Glomerular endothelial cell (primary cell): ENCODE measurements around the gene SIX2. TPM values are rescaled to one million over a fixed set of nuclear protein-coding genes. Genes with fewer than 3 reads are reported as not detected.
A peak's percentile ranks its signal among the peaks of the same experiment; 100 is the strongest.
"Not testable (repeated sequence)": the region's sequence is repeated elsewhere in the genome, so short reads cannot be mapped to it uniquely, and the experiment has no call there.

Source experiments
- DNase-seq: peaks from one replicate; pipeline ENCODE4 v3.0.0-alpha.2; 2011; ENCODE audit warnings: low read depth, low spot score; ENCODE audit errors: extremely low read depth
- total RNA-seq: library from RNA; depleted of rRNA; stranded (reverse); fragments of >200 nt; gene quantifications from 2 replicates; pipeline ENCODE4 v1.2.3, GENCODE V29; 2015

SIX2 gene
- 1.8 and 10.5 TPM in 2 replicates for total RNA-seq

GRCh38 chr2:45009303-45009927 is at the start of gene SIX2:
Gene SIX2 (minus strand): TSS chr2:45009452. CDS start chr2:45009110, 342 bp downstream.
- DNase-seq = peak; percentile 37

- DNase-seq = no peak
These were observed 45.9 kb upstream of the SIX2 start for GRCh38 chr2:45055162-45055605.

- DNase-seq = no peak
These were observed 44.7 kb upstream of the SIX2 start for GRCh38 chr2:45053966-45054365.

- DNase-seq = no peak
These were observed 43.2 kb upstream of the SIX2 start for GRCh38 chr2:45052388-45052928.

GRCh38 chr2:45049569-45050336 is 40.5 kb upstream of the SIX2 start:
- DNase-seq = no peak

GRCh38 chr2:45047301-45047700 is 38.0 kb upstream of the SIX2 start:
- DNase-seq = no peak

- DNase-seq = no peak
These were observed 37.5 kb upstream of the SIX2 start for GRCh38 chr2:45046786-45047185.

- no peak for DNase-seq
These were observed 36.5 kb upstream of the SIX2 start for GRCh38 chr2:45045706-45046105.

- no peak for DNase-seq
These were observed 35.7 kb upstream of the SIX2 start for GRCh38 chr2:45044916-45045315.

- no peak for DNase-seq
These were observed 33.9 kb upstream of the SIX2 start for GRCh38 chr2:45043174-45043573.

GRCh38 chr2:45042401-45042800 is 33.1 kb upstream of the SIX2 start:
- DNase-seq = no peak

- no peak for DNase-seq
These were observed 31.5 kb upstream of the SIX2 start for GRCh38 chr2:45040786-45041185.

- not testable (repeated sequence) for DNase-seq
These were observed 30.6 kb upstream of the SIX2 start for GRCh38 chr2:45039804-45040203.

- not testable (repeated sequence) for DNase-seq
These were observed 29.6 kb upstream of the SIX2 start for GRCh38 chr2:45038861-45039260.

GRCh38 chr2:45033302-45033701 is 24.1 kb upstream of the SIX2 start:
- no peak for DNase-seq

GRCh38 chr2:45031028-45031427 is 21.8 kb upstream of the SIX2 start:
- no peak for DNase-seq

- DNase-seq = no peak
These were observed 21.3 kb upstream of the SIX2 start for GRCh38 chr2:45030553-45030952.

GRCh38 chr2:45029215-45029614 is 20.0 kb upstream of the SIX2 start:
- DNase-seq = no peak

- no peak for DNase-seq
These were observed 19.0 kb upstream of the SIX2 start for GRCh38 chr2:45028276-45028675.

GRCh38 chr2:45026924-45027450 is 17.7 kb upstream of the SIX2 start:
- DNase-seq = no peak

GRCh38 chr2:45024600-45025291 is 15.5 kb upstream of the SIX2 start:
- peak; percentile 62 for DNase-seq
